ENCODE measurements around the gene NR2F1-AS1.

DNA sequence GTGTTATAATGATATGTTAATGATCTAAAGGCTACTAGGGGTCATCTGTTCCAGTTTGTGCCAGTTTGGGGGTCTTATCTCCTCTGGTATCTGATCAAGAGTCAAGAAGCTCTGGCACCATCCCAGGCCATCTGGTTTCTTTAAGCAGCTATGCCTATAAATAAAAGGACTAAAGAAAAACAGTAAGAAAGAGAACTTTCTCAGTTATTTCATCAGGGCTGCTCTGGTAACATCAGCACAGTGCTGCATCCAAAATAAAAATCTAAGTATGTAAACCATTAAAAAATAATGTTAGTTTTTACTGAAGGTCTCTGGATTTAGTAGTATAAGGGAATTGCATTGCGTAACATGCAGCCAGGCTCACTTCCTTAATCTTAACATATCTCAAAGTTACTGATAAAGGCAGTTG, 185.0 kb downstream of the NR2F1-AS1 start:
- TF ChIP-seq, protein P1, sequence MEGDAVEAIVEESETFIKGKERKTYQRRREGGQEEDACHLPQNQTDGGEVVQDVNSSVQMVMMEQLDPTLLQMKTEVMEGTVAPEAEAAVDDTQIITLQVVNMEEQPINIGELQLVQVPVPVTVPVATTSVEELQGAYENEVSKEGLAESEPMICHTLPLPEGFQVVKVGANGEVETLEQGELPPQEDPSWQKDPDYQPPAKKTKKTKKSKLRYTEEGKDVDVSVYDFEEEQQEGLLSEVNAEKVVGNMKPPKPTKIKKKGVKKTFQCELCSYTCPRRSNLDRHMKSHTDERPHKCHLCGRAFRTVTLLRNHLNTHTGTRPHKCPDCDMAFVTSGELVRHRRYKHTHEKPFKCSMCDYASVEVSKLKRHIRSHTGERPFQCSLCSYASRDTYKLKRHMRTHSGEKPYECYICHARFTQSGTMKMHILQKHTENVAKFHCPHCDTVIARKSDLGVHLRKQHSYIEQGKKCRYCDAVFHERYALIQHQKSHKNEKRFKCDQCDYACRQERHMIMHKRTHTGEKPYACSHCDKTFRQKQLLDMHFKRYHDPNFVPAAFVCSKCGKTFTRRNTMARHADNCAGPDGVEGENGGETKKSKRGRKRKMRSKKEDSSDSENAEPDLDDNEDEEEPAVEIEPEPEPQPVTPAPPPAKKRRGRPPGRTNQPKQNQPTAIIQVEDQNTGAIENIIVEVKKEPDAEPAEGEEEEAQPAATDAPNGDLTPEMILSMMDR (IDR thresholded peaks at IDR 0.05; ENCODE audit: insufficient read depth, low read depth, low read length), result no peak
- no peak for TF ChIP-seq EZH2 (IDR thresholded peaks at IDR 0.05; ENCODE audit: insufficient read depth, low read length)
